ENCODE data around the gene ANK2.

DNA sequence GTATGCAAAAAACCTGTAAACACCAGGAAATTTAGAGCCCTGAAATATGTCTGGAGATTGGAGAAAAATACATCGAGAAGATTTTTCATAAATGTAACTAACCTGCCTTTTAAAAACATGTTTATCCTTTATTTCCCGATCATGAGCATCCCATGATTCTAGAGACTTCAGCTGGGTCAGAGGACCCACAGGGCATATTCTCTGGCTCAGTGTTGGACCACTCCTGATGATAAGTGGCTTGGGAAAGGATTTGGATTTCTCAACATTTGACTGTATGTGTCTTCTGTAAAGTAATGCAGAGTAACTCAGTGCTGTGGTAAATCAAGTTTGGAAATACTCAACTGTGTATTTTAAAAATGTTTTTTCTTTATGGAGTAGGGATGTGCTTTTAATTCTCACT, 40.0 kb upstream of the ANK2 start:
- TF ChIP-seq EZH2 (IDR thresholded peaks at IDR 0.05; ENCODE audit: insufficient read depth, low read length) = no peak
- TF ChIP-seq, protein P1, sequence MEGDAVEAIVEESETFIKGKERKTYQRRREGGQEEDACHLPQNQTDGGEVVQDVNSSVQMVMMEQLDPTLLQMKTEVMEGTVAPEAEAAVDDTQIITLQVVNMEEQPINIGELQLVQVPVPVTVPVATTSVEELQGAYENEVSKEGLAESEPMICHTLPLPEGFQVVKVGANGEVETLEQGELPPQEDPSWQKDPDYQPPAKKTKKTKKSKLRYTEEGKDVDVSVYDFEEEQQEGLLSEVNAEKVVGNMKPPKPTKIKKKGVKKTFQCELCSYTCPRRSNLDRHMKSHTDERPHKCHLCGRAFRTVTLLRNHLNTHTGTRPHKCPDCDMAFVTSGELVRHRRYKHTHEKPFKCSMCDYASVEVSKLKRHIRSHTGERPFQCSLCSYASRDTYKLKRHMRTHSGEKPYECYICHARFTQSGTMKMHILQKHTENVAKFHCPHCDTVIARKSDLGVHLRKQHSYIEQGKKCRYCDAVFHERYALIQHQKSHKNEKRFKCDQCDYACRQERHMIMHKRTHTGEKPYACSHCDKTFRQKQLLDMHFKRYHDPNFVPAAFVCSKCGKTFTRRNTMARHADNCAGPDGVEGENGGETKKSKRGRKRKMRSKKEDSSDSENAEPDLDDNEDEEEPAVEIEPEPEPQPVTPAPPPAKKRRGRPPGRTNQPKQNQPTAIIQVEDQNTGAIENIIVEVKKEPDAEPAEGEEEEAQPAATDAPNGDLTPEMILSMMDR (IDR thresholded peaks at IDR 0.05; ENCODE audit: insufficient read depth, low read depth, low read length) = no peak

Measured in astrocyte (in vitro differentiated cells and primary cell).